HG03439 (cell line): ENCODE results near the gene GAB4.
"Not testable (repeated sequence)": the region's sequence is repeated elsewhere in the genome, so short reads cannot be mapped to it uniquely, and the experiment has no call there.

Experiments
- ATAC-seq: cut with Tn5 transposase; IDR thresholded peaks from one replicate; pipeline ENCODE4 v1.9.1; 2021; ENCODE audit warnings: mild to moderate bottlenecking, moderate library complexity; ENCODE audit not compliant: unreplicated experiment

Gene GAB4

DNA sequence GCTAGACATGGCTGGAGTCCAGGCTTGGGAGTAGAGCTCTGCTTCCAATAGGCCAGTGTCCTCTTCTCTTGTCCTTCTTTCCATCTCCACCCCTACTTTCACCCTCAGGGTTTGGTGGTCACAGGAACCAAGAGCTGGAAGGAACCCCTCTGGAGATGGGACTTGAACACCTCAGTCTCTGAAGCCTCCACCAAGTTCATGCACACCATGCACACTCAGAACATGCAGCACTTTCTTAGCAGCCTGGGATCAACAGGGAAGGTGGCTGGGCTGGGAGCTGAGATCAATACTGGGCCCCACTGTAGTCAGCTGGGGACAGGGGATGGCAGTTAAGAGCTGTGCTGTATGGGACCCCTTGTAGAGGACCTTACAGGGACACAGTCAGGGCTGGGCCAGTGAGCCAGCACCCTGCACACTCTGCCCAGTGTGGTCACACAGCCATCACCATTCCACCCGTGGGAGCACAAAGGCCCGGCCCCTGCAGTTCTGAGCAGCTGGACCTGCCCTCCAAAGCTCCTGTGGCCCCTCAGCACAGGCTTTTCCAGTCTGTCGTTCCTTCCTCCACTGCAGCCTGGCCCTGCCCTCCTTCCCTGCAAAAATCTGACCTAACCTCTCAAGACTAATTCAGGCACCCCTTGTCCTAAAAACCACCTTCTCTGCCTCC, 47.7 kb downstream of the GAB4 start:
- no peak for ATAC-seq

DNA sequence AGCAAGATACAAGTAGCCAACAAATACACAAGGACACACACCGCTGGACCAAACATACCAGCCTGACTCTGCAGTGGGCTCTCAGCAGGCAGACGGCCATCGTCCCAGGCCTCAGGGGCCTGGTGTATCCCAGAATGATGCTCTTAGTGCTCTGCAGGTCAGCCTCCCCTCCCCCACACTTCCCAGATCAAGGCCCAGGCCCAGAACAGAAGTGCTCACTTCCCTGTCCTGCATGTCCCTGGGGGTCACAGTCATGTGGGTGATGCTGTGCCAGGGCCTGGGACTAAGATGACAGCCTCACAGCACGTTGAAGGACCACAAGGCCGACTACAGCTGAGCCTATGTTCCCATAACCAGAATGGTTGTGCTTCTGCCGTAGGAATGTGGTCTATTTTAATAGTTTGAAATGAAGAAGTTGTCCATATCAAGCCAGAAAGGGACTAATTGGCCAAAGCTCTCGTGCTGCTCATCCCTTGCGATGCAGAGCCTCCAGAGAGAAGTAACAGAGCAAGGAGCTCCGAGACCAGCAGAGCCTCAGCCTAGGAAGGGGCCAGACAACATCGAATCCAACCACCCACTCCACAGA, 48.6 kb downstream of the GAB4 start:
- ATAC-seq, result no peak

DNA sequence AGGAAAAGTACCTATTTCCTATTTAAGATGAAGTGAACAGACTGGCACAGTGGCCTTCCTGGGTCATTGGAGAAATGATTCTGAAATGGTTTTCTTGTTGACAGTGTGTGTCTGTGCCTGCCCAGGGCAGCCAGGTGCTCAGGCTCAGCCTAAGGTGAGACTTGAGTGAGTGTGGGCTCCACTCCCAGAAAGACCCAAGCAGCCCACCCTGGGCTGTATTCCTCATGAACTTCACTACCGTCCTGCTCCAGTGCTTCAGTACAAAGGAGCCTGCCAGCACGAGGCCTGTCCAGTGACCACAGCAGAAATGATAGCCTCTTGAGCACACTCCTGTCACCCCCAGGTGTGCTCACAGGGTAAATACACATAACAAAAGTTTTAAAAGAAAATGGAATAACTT, 49.5 kb downstream of the GAB4 start:
- no peak for ATAC-seq

DNA sequence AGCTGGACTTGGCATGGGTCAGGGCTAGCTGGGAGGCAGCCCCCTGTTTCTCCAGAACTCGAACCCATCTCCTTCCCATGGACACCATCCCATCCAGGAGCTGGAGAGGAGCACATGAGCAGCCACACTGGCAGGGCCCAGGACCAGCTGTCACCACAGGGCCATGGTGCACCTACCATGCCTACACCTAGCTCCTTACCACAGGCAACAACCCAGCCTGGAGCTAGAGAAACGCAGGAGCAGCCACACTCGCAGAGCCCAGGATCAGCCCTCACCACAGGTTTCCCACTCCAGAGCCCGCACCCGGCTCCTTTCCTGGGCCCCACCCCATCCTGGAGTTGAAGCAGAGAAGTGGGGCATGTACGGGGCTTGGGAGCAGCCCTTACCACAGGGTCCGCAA, 50.2 kb downstream of the GAB4 start:
- no peak for ATAC-seq

DNA sequence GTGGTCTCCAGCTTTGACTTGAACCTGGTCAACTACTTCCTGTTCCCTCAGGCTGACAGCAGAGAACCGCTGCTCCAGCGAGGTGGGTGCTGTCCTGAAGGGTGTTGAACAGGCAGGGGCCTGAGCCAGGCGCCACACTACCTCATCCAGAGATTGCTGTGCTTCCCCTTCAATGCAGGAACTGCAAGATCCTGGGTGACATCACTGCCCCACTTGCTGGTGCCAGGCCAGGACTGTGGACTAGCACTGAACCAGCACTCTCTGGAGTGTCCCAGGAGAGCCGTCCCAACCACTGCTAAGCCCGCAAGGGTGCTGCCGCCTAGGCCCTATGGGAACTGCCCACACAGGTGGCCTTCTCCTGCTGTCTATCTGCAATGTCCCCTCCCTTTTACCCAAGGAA, 51.7 kb downstream of the GAB4 start:
- no peak for ATAC-seq

DNA sequence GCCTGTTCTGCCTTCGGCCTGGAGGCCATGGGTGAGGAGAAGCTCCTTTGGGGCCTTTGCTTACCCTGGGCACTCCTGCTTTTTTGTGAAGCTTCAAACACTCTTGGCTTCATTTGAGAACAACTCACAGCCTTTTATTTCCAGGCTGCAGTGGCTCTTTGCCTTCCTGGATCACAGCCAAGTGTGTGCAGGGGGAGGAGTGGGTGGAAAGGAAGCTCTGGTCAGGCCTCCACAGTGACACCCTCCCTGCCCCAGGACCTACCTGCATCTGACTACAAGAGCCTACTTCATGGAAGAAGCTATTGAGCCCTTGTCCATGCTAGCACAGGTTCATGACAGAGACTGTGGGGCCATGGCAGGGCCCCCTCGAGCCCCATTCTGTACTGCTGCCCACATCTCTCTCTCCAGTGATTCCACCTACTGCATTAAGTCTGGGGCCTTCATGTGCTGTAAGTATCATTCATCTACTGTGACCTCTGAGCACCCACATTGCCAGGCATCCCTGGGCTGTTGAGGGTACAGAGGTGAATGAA, 52.3 kb downstream of the GAB4 start:
- ATAC-seq, result no peak

DNA sequence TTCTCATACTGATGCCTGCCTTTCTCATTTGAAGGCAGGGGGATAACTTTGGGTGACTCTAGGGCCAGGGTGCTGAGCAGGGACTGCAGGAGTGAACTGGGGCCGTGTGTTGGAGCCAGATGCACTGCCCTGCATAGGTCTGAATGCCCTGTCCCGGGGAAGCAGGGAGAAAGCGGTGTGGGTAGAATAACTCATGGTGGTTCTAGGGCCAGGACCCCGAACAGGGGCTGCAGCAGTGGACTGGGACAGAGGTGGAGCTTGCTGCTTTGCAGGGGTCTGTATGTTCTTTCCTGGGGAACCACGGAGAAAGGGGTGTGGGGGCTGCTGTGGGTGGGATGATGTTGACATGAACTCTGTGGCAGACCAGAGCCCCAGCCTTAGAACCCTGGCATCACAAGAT, 52.9 kb downstream of the GAB4 start:
- no peak for ATAC-seq

DNA sequence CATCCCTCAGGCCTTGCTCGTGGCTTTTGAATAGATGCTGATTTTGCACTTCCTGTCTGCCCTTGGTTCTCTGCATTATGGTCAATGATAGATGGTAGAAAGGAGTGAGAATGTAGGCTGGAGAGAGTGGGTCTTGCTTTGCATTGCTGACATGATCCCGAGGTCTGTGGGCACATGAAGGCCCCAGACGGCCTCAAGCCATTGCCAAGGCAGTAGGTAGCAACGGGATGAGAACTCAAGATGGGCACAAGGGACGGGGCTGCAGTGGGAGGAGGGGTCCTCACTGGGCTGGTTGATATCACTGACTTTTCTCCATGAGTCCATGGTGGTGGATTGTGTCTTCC, 54.0 kb downstream of the GAB4 start:
- ATAC-seq, result no peak

DNA sequence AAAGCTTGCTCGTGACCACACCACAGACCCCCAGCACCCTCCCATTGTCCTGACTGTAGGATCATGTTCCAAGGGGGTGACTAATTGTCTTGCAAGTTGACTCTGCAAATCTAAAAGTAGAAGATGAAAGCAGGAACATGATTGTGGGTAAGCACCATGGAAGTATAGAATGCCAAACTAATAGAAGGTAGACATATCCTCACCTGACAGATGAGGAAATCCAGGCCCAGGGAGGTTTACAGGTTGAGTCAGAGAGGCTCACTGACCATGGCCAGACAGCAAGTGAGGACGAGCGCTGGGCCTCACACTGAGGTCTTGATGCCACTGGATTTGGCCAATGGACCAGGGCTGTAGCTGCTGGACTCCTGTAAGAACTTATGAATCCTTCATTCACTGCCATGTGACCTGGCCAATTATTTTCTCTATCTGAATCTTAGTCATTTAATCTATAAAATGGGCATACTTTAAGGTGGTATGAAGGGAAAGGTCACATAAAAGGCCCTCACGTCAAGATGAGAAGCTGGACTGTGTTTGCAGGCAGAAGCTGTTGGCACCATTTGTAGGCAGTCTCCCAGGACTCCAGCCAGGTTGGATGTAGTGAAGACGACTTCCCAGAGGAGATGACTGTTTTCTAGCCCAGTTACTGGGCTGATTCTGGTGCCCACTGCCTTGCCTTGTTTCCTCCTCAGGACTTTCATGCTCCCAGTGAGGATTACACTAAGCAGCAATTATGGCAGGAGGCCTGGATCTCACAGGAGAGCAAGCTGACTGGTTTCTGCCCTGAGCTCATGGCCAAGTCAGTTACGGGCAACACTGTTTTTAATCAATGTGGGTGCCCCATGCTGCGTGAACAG, 54.6 kb downstream of the GAB4 start:
- ATAC-seq, result no peak

DNA sequence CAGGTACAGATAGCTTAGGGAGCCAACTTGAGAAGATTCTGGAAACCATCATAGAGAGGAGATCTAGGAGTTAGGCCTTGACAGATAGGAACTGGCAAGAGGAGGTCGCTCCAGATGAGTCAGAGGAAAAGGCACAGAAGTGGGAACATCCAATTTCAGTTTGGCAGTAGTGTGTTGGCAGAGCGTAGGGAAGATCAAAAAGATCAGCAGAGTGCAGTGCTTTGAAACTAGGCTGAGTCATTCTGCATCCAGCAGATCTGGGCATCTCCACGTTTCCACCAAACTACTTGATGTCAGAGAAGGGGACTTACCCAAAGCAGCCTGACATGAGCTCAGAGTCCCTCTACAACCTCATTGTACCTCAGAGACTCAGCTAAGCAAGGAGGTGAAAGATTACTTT, 58.5 kb downstream of the GAB4 start:
- no peak for ATAC-seq

DNA sequence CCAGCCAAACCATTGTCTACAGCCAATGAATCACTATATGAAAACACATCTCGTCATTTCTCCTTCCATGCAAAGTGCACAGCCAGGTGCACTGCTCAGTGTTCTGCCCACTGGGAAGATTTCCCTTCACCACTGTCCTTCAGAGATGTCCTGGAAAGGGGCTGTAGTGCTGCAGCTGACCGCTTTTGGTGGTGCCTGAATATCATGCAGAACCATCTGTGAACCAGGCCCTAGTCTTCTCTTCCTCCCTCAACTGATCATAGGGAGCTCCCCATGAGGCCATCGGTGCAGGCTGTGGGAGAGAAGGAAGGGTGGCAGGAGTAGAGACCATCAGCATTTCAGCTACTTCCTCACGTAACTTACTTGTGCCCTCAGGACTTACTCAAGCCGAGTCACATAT, 70.2 kb downstream of the GAB4 start:
- no peak for ATAC-seq

DNA sequence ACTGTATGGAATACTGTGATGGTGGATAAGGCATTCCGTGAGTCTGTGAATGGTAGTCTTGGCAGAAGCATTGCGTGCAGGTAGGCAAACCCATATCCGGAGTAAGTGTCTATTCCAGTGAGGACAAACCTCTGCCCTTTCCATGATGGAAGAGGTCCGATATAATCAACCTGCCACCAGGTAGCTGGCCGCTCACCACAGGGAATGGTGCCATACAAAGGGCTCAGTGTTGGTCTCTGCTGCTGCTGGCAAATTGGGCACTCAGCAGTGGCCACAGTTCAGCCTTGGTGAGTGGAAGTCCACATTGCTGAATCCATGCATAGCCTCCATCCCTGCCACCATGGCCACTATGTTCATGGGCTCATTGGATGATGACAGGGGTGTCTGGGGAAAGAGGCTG, 70.8 kb downstream of the GAB4 start:
- not testable (repeated sequence) for ATAC-seq

DNA sequence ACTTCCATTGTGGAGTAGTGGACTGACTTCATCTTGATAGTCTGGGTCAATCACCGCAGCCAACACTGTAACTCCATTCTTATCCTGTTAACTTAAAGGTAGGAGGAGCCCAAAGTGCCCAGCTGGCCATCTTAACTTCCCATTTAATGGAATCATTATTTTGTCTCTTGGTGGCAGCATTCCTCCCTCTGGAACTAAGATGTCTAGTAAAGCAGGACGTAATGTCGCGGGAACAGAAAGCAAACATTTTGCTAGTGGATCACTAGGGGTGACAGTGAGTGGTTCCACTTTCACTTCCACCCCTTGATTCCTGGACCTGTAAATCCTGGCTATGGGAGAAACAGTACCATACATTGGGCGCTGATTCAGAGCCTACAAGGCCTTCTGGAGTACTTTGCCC, 71.4 kb downstream of the GAB4 start:
- no peak for ATAC-seq

DNA sequence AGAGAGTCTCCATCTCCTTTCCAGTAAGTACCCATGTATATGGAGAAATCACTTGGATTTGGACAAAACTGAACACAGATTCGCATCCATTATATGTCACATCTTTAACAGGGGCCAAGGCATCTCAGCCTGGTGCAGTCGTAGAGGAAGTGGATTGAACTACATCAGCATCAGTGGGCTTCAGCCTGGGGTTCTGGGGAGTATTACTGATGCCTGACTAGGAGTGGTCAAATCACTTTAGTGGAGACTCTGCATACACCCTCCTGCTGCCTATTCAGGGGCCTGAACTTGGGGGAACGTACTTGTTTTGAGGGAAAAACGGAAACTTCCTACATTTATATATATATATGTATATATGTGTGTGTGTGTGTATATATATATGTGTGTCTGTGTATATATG, 72.8 kb downstream of the GAB4 start:
- no peak for ATAC-seq

DNA sequence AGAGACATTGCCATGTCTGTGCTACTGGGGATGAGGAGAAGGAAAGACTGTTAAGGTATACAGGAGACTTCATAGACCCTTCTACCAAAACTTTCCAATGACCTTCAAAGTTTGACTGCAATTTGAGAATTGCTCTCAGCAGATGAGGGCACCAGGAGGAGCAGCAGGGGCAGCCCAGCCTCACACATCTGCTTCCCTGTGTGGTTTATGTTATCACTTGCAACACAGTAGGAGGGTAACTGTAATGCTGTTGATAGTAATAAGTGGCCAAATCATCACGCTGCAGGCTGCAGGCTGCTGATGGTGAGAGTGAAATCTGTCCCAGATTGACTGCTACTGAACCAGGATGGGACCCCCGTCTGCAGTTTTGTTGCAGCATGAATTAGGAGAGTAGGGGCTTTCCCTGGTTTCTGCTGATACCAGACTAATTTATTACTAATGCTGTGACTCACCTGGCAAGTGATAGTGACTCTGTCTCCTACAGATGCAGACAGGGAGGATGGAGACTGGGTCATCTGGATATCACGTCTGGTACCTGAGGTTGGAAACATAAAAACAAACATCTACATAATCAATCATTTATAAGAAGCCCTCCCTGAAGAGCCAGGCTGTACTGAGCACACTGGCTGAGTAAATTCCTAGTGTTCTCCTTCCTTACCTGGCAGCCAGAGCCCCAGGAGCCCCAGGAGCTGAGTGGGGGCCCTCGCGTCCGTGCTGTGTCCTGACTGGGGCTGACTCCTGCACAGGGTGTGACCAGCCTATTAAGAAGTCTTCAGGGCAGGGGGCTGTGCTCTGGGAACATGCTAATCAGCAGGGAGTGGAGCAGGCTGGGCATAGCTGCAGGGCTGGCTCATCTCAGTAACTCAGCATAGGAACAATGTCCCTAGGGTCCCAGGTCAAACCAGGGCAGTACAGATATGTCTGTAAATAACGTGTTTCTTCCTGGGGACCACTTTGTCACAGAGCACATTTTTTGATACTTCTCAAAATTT, 74.4 kb downstream of the GAB4 start:
- no peak for ATAC-seq

DNA sequence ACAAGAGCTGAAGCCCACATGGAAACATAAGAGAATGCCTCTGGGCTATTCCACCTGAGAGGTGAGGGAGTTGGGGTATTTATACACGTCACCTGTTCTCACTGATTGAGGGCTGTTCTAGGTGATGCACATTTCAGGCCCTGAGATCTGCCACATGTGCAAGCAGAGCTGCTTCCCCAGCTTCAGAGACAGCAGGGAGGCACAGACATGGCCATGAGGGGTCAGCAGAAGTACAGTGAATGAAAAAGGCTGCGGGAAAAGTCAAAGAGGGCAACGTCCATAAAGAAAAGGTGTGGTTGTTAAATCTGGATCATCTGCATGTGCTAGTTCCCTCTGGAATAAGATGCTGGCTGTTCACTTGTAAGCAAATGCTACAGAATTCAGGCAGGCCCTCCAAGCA, 75.4 kb downstream of the GAB4 start:
- ATAC-seq, result no peak

DNA sequence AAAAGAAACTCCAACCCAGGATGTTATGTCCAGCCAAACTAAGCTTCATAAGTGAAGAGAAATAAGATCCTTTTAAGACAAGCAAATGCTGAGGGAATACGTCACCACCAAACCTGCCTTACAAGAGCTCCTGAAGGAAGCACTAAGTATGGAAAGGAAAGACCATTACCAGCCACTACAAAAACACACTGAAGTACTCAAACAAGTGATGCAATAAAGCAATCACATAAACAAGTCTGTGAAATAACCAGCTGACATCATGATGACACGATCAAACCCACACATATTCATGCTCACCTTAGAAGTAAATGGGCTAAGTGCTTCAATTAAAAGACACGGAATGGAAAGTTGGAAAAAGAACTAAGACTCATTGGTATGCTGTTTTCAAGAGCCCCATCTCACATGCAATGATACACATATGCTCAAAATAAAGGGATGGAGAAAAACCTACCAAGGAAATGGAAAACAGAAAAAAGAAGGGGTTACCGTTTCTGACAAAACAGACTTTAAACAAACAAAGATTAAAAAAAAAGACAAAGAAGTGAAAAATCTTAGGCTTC, 82.5 kb downstream of the GAB4 start:
- no peak for ATAC-seq

DNA sequence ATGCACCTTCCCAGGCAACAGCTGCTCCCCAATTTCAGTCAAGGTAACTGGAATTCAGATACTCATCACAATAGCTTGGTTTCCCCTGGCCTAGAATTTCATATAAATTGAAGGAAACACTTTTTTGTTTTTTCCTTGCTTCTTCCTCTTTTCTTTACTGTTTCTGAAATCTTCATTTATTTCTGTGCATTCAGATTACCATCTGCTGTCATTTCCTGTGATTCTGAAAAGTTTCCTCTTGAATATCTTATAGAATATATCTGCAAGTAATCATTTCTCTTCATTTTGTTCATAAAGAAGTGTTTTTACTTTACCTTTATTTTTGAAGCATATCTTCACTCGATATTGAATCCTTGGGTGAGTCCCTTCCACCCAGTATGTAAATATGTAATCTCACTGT, 85.3 kb downstream of the GAB4 start:
- ATAC-seq, result no peak

DNA sequence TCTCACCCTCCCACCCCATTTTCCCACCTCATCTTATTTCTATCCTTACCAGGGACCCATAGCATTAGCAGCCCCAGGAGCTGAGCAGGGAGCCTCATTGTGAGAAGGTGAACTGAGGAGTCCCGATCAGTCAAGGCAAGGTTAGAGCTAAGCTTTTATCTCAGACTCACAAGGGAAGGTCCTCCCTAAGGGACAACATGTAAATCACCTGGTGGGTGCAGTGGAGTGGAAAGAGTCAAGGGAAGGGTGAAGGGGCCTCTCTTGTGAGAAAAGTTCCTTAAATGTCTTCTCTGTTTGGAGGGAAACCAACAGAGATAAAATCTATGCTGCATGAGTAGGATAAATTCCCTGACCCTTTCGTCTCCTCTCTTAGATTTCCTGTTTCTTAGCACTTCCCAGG, 85.9 kb downstream of the GAB4 start:
- no peak for ATAC-seq

DNA sequence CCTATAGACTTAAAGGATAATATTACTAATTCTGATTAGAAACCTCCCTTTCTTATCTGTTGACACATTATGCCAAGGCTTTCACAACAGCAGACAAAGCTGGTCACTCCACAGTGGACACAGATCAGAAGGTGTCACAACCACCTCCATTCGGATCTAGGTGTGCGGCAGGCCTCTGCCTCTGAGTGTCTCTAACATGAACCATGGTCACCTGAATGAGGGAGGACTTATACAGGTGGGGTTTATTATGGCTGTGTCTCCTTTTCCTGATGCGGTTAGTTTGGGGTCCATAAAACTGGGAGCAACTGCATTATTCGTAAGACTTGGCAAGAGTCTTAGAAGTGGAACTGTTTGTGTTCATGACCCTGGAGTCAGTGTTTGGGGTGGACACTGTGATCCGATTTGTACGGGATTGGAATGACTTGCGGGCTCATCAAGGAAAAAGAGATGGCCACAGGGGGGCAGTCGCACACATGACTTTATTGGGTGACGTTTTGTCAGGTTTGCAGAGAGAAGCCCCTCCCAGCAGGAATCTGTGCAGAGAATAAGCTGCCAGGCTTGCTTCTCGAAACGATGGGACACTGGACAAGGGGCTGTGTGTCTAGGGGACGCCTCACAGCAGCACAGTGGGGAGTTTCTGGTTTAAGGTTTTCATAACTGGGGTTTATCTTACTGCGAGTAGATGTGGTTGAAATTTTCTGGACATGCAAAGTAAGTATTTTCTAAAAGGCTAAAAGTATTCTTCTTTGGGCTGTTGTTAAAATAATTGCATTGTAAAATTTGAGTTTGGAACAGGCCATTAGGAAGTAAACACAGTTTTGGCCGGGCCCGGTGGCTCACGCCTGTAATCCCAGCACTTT, 90.6 kb downstream of the GAB4 start:
- no peak for ATAC-seq
